Smooth muscle cell (in vitro differentiated cells): Measurements from ENCODE around the gene MKS1. TPM values are rescaled to one million over a fixed set of nuclear protein-coding genes. Genes with fewer than 3 reads are reported as not detected.

ENCODE experiments used
- DNase-seq: peaks from one replicate; lab custom pipeline; 2025; ENCODE audit not compliant: unreplicated experiment; lab: John Stamatoyannopoulos, UW
- H2AFZ ChIP-seq: fragments of 200-600 bp; sonication (generic); 2 replicates; pipeline ENCODE4 v1.6.0; 2016; ENCODE audit warnings: antibody characterized with exemption, low read depth, mild to moderate bottlenecking
- H3F3A ChIP-seq: fragments of 200-600 bp; sonication (generic); 2 replicates; pipeline ENCODE4 v1.6.0; 2017; ENCODE audit warnings: antibody characterized with exemption, low read depth
- H3K27ac ChIP-seq: fragments of 200-600 bp; sonication (generic); 2 replicates; pipeline ENCODE4 v1.5.1; 2016; ENCODE audit warnings: low read depth, mild to moderate bottlenecking
- H3K27me3 ChIP-seq: fragments of 200-600 bp; sonication (generic); 2 replicates; pipeline ENCODE4 v1.6.1; 2016; ENCODE audit warnings: low read depth, mild to moderate bottlenecking
- H3K36me3 ChIP-seq: fragments of 200-600 bp; sonication (generic); 2 replicates; pipeline ENCODE4 v1.5.1; 2016; ENCODE audit warnings: low read depth
- H3K4me1 ChIP-seq: fragments of 200-600 bp; sonication (generic); 2 replicates; pipeline ENCODE4 v1.5.1; 2016; ENCODE audit warnings: low read depth
- H3K4me2 ChIP-seq: fragments of 200-600 bp; sonication (generic); 2 replicates; pipeline ENCODE4 v1.6.0; 2016; ENCODE audit warnings: mild to moderate bottlenecking
- H3K4me3 ChIP-seq: fragments of 200-600 bp; sonication (generic); 2 replicates; pipeline ENCODE4 v1.5.1; 2016; ENCODE audit warnings: mild to moderate bottlenecking
- H3K79me2 ChIP-seq: fragments of 200-600 bp; sonication (generic); 2 replicates; pipeline ENCODE4 v1.6.0; 2016; ENCODE audit warnings: low read depth, mild to moderate bottlenecking
- H3K9ac ChIP-seq: fragments of 200-600 bp; sonication (generic); 2 replicates; pipeline ENCODE4 v1.6.0; 2016; ENCODE audit warnings: low read depth
- H3K9me3 ChIP-seq: fragments of 200-600 bp; sonication (generic); replicated peaks from 2 replicates; pipeline ENCODE4 v1.5.1; 2016; ENCODE audit warnings: low read depth
- H4K20me1 ChIP-seq: fragments of 200-600 bp; sonication (generic); 2 replicates; pipeline ENCODE4 v1.6.0; 2016; ENCODE audit warnings: low read depth
- WGBS: methylation state at CpG from one replicate; pipeline ENCODE4 v1.1.7; 2016; ENCODE audit warnings: low lambda C conversion rate; 5-methylcytosine and 5-hydroxymethylcytosine counted together
- polyA plus RNA-seq: library from polyadenylated mRNA; unstranded; fragments of >200 nt; fragmentation: Nextera tagmentation; extraction: Ambion mirVana; gene quantifications from 2 replicates; pipeline ENCODE4 v1.2.1, GENCODE V29; 2016
- total RNA-seq: library from RNA; depleted of rRNA; stranded (reverse); fragments of >200 nt; gene quantifications from 2 replicates; pipeline ENCODE4 v1.2.3, GENCODE V29; 2014
- TF ChIP-seq, protein P1 (sequence below): fragments of 200-600 bp; sonication (generic); IDR thresholded peaks from 2 replicates; pipeline ENCODE4 v1.5.1; 2017; ENCODE audit warnings: borderline replicate concordance, mild to moderate bottlenecking, antibody characterized with exemption; ENCODE audit not compliant: insufficient read depth, poor library complexity, severe bottlenecking

The MKS1 gene
- total and polyA plus RNA-seq, 2 experiments from 2014 or later, result 15.6 to 22.8 TPM

DNA sequence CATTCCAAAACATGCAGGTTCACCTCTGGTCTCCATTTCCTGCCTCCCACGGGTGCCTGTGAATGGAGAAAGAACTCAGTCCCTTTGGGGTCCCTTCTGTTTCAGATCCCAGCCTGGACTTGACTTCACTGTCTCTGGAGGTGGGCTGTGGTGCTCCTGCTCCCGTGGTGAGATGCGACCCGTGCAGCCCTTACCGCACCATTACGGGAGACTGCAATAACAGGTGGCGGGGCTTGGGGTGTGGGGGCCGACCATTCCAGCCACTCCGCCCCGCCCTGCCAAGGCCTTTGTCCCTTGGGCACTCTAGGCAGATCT lies 29.9 kb upstream of the MKS1 start:
- Histone ChIP-seq H3K4me1 (no peaks in the 10 kb centered on the region), H3K4me3 (peak overlapping the region; percentile 52), H3K9me3 (no peaks in the 10 kb centered on the region), H3K4me2 (peak overlapping the region; percentile 92), H3K36me3 (no peaks in the 10 kb centered on the region), H3K27me3 (peaks cover 49% of the 10 kb centered on the region), H3K27ac (no peak overlapping the region), H3F3A (no peaks in the 10 kb centered on the region), H2AFZ (no peak overlapping the region), H4K20me1 (no peaks in the 10 kb centered on the region), H3K9ac (no peak overlapping the region), H3K79me2 (no peaks in the 10 kb centered on the region)
- WGBS, result 29% methylated on average over 10 of the region's 10 CpGs
- TF ChIP-seq, protein P1, sequence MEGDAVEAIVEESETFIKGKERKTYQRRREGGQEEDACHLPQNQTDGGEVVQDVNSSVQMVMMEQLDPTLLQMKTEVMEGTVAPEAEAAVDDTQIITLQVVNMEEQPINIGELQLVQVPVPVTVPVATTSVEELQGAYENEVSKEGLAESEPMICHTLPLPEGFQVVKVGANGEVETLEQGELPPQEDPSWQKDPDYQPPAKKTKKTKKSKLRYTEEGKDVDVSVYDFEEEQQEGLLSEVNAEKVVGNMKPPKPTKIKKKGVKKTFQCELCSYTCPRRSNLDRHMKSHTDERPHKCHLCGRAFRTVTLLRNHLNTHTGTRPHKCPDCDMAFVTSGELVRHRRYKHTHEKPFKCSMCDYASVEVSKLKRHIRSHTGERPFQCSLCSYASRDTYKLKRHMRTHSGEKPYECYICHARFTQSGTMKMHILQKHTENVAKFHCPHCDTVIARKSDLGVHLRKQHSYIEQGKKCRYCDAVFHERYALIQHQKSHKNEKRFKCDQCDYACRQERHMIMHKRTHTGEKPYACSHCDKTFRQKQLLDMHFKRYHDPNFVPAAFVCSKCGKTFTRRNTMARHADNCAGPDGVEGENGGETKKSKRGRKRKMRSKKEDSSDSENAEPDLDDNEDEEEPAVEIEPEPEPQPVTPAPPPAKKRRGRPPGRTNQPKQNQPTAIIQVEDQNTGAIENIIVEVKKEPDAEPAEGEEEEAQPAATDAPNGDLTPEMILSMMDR, result no peak
- DNase-seq, result no peak

DNA sequence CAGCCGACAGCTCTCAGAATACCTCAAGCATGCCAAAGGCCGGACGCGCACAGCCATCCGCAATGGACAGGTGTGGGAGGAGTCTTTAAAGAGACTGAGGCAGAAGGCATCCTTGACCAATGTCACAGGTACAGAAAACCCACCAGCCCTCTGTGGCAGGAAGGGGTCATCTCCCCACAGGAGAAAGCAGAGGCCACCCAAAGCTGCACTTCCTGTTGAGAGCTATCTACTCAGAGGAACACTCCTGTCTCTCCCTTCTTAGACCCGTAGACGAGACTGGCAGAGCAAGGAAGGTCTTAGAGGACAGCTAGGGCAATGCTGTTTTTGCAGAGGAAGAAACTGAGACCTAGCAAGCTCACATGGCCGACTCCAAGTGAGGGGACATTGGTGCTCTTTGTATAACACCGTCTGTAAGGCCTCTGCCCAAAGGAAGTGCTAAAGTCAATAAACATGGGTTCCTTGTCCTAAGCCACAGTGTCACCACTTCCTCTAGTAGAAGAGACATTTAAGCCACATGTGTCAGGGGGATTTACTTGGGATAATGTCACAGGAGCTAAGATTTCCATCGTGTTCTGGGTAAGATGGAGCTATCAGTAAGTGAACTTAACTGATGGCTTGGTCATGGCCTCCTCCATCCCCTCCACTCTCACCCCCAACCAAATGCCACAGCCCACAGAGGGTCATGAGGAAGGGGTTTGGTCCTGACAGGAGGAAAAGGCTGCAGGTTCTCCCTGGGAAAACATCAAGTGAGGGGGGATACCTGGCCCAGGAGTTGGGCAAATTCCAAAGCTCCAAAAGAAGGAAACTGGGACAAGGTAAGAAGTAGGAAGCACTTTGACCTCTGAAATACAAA lies 28.7 kb upstream of the MKS1 start:
- no peak overlapping the region for H3K9ac ChIP-seq
- no peaks in the 10 kb centered on the region for H3K36me3 ChIP-seq
- no peak overlapping the region for H3K27ac ChIP-seq
- no peak overlapping the region for H2AFZ ChIP-seq
- WGBS, result 70% methylated on average over 10 of the region's 10 CpGs
- H4K20me1 ChIP-seq, result no peaks in the 10 kb centered on the region
- H3K4me2 ChIP-seq, result no peak overlapping the region
- no peak overlapping the region for H3K4me3 ChIP-seq
- peaks cover 44% of the 10 kb centered on the region for H3K27me3 ChIP-seq
- DNase-seq, result no peak
- no peaks in the 10 kb centered on the region for H3K4me1 ChIP-seq
- TF ChIP-seq, protein P1, result no peak
- no peaks in the 10 kb centered on the region for H3F3A ChIP-seq
- H3K9me3 ChIP-seq, result no peaks in the 10 kb centered on the region
- H3K79me2 ChIP-seq, result no peaks in the 10 kb centered on the region

DNA sequence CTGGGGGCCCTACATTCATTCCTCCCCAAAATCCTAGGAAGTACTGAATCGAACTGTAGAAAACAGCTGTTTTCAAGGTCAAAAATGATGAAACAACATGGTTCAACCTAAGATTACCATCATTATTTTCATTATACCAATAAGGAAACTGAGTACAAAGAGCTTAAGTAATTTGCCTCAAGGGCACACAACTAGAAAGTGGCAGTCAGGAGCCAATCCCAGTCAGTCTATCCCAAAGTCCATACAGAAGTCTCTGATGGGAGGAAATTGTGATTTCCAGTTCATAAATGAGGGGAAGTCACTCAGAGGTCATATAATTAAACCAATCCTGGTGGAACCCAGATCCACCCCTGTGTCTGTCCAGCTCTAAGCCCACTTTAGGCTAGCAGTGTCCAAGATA lies 27.7 kb upstream of the MKS1 start:
- no peak for DNase-seq
- Histone ChIP-seq H3K27ac (no peak overlapping the region), H2AFZ (no peak overlapping the region), H4K20me1 (no peaks in the 10 kb centered on the region), H3K4me2 (no peak overlapping the region), H3K9me3 (no peaks in the 10 kb centered on the region), H3K36me3 (no peaks in the 10 kb centered on the region), H3F3A (no peaks in the 10 kb centered on the region), H3K4me3 (no peak overlapping the region), H3K27me3 (peaks cover 44% of the 10 kb centered on the region), H3K4me1 (peaks cover 5% of the 10 kb centered on the region), H3K9ac (no peak overlapping the region), H3K79me2 (no peaks in the 10 kb centered on the region)
- TF ChIP-seq, protein P1, result no peak
- WGBS, result 96% methylated on average over 1 of the region's 1 CpG
